ENCODE data around the gene PRR13.
"Not testable (repeated sequence)": the region's sequence is repeated elsewhere in the genome, so short reads cannot be mapped to it uniquely, and the experiment has no call there.

The PRR13 gene

DNA sequence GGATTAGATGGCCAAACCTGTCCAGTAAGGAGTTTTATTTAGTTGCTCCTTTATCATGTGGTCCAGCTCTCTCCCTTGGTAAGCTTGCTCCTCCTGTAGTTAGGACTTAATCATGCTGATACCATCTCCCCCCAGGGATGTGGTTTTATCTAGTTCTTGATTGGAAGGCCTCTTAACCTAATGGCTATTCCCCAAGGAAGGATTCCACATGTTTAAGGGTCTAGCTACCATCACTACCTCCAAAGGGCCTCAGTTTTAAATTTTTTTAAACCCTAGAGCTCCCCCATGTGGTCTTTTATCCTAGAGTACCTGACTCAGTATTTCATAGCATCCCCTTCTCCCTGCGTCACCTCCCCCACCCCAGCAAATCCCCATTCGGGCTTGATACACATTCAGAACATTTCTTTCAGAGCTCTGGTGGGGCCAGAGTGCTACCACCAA is 35.3 kb downstream of the PRR13 start:
- peak; percentile 34 for DNase-seq (ENCODE audit: extremely low spot score)
- POLR2A ChIA-PET = interaction anchor here (1.0 to 4.1 kb wide), 3 partner anchors 24 to 157 kb away, joined by 3 to 18 read pairs (median 3); partner anchors contain the start of gene TARBP2

GRCh38 chr12:53478865-53479264 is 37.3 kb downstream of the PRR13 start:
- ChIA-PET CTCF (no interaction called here), POLR2A (interaction anchor here (1.9 kb wide), 1 partner anchor 99 kb away, joined by 5 read pairs; no protein-coding TSS in a partner anchor)
- DNase-seq (ENCODE audit: extremely low spot score) = no peak
- TF ChIP-seq FOXA1 (IDR thresholded peaks at IDR 0.05) (no peak), NFRKB (IDR thresholded peaks at IDR 0.05) (no peak), BHLHE40 (IDR thresholded peaks at IDR 0.05; ENCODE audit: borderline replicate concordance) (no peak), SUZ12 (IDR thresholded peaks at IDR 0.05) (no peak), HDGF (IDR thresholded peaks at IDR 0.05; ENCODE audit: borderline replicate concordance) (no peak), PKNOX1 (IDR thresholded peaks at IDR 0.05) (no peak), ZNF384 (IDR thresholded peaks at IDR 0.05) (no peak), ARNT (IDR thresholded peaks at IDR 0.05) (no peak), FOXM1 (IDR thresholded peaks at IDR 0.05; ENCODE audit: borderline replicate concordance) (no peak), LEF1 (IDR thresholded peaks at IDR 0.05; ENCODE audit: borderline replicate concordance) (no peak), L3MBTL2 (conservative IDR thresholded peaks at IDR 0.05) (no peak), TARDBP (IDR thresholded peaks at IDR 0.05) (no peak), SP1 (IDR thresholded peaks at IDR 0.05) (no peak), FOXK2 (IDR thresholded peaks at IDR 0.05) (no peak), ELF4 (IDR thresholded peaks at IDR 0.05) (no peak), CTBP1 (IDR thresholded peaks at IDR 0.05; ENCODE audit: borderline replicate concordance) (no peak)

More for the DNA sequence above, 35.3 kb downstream of the PRR13 start:
- CTCF ChIA-PET = interaction anchor here (0.6 to 2.2 kb wide), 6 partner anchors 15 to 257 kb away, joined by 3 to 8 read pairs (median 4); partner anchors contain the start of gene TARBP2
- no peak for TF ChIP-seq HDGF (IDR thresholded peaks at IDR 0.05; ENCODE audit: borderline replicate concordance)
- TF ChIP-seq SUZ12 (IDR thresholded peaks at IDR 0.05) = no peak
- TF ChIP-seq ZNF384 (IDR thresholded peaks at IDR 0.05) = no peak
- no peak for TF ChIP-seq SP1 (IDR thresholded peaks at IDR 0.05)
- no peak for TF ChIP-seq FOXK2 (IDR thresholded peaks at IDR 0.05)
- TF ChIP-seq ELF4 (IDR thresholded peaks at IDR 0.05) = no peak
- TF ChIP-seq ARNT (IDR thresholded peaks at IDR 0.05) = no peak
- no peak for TF ChIP-seq CTBP1 (IDR thresholded peaks at IDR 0.05; ENCODE audit: borderline replicate concordance)
- TF ChIP-seq LEF1 (IDR thresholded peaks at IDR 0.05; ENCODE audit: borderline replicate concordance) = no peak
- TF ChIP-seq FOXA1 (IDR thresholded peaks at IDR 0.05) = no peak
- no peak for TF ChIP-seq NFRKB (IDR thresholded peaks at IDR 0.05)
- no peak for TF ChIP-seq BHLHE40 (IDR thresholded peaks at IDR 0.05; ENCODE audit: borderline replicate concordance)
- no peak for TF ChIP-seq L3MBTL2 (conservative IDR thresholded peaks at IDR 0.05)

DNA sequence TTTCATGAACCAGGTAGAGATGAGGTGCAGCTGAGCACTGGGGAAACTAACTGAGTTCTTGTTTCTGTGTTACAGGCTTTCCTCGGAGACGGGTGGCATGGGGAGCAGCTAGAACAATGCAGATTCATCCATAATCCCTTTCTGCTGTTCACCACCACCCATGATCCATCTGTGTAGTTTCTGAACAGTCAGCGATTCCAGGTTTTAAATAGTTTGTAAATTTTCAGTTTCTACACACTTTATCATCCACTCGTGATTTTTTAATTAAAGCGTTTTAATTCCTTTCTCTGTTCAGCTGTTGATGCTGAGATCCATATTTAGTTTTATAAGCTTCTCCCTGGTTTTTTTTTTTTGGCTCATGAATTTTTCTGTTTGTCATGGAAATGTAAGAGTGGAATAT is 37.8 kb downstream of the PRR13 start:
- TF ChIP-seq FOXA1 (IDR thresholded peaks at IDR 0.05) (no peak), ZNF384 (IDR thresholded peaks at IDR 0.05) (no peak), NFRKB (IDR thresholded peaks at IDR 0.05) (no peak), TARDBP (IDR thresholded peaks at IDR 0.05) (no peak), FOXK2 (IDR thresholded peaks at IDR 0.05) (no peak), LEF1 (IDR thresholded peaks at IDR 0.05; ENCODE audit: borderline replicate concordance) (no peak), FOXM1 (IDR thresholded peaks at IDR 0.05; ENCODE audit: borderline replicate concordance) (no peak), BHLHE40 (IDR thresholded peaks at IDR 0.05; ENCODE audit: borderline replicate concordance) (no peak), HDGF (IDR thresholded peaks at IDR 0.05; ENCODE audit: borderline replicate concordance) (no peak), ELF4 (IDR thresholded peaks at IDR 0.05) (no peak), PKNOX1 (IDR thresholded peaks at IDR 0.05) (no peak), L3MBTL2 (conservative IDR thresholded peaks at IDR 0.05) (no peak), SUZ12 (IDR thresholded peaks at IDR 0.05) (no peak), SP1 (IDR thresholded peaks at IDR 0.05) (no peak), CTBP1 (IDR thresholded peaks at IDR 0.05; ENCODE audit: borderline replicate concordance) (no peak), ARNT (IDR thresholded peaks at IDR 0.05) (no peak)
- ChIA-PET CTCF (no interaction called here), POLR2A (interaction anchor here (1.9 kb wide), 1 partner anchor 100 kb away, joined by 5 read pairs; no protein-coding TSS in a partner anchor)
- no peak for DNase-seq (ENCODE audit: extremely low spot score)

DNA sequence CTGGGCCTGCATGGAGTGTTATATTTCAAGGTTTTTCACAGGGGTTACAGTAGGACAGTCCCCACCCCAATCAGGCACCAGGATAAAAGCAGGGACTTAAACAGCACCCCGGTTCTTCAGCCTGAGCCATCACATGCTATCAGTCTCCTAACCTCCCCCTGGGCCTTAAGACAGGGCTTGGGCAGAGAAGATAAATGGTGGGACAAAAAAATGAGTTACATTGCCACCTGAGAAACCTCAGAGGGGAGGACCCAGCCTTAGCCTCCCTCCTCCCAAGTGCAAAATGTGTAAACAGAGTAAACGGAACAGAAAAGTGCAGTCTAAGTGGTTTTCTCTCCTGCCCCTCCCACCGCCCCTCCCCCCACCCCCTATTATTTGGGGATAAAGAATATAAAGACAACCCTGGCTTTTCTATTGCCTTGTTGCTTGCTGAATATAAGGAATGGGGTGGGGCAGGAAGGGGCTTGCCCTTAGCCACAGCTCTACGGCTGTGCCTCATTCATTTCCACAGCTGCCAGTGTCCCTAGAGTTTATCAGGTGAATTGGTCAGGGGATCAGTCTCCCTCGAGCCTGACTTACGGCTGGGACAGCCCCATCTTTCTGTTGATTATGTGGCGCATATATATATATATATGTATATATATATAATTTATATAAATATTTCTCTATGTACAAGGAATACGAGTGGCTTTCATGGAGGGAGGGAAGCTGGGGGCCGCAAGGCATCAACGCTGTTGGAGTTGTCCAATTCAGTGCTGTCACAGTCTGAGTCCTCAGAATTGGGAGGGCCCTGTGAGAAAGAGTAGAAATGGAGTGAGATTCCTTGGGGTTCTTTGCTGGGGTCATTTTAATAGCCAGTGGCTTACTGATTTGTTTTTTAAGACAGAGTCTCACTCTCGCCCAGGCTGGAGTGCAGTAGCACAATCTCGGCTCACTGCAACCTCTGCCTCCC is 39.2 kb downstream of the PRR13 start:
- no peak for TF ChIP-seq PKNOX1 (IDR thresholded peaks at IDR 0.05)
- ChIA-PET CTCF (interaction anchor here (0.6 kb wide), 1 partner anchor 31 kb away, joined by 3 read pairs; no protein-coding TSS in a partner anchor), POLR2A (interaction anchor here (0.7 to 2.7 kb wide), 4 partner anchors 12 to 186 kb away, joined by 3 to 19 read pairs (median 6); partner anchors contain the start of genes PFDN5 and TARBP2)
- DNase-seq (ENCODE audit: extremely low spot score) = no peak

GRCh38 chr12:53481458-53481857 is 39.9 kb downstream of the PRR13 start:
- DNase-seq (ENCODE audit: extremely low spot score); CTCF ChIA-PET: not testable (repeated sequence)
- POLR2A ChIA-PET = interaction anchor here (0.7 to 2.7 kb wide), 4 partner anchors 12 to 186 kb away, joined by 3 to 19 read pairs (median 6); partner anchors contain the start of genes PFDN5 and TARBP2

Data from HEK293T (cell line).